TTC549 (cell line): ENCODE measurements around the gene ARV1.
"Not testable (repeated sequence)": the region's sequence is repeated elsewhere in the genome, so short reads cannot be mapped to it uniquely, and the experiment has no call there.

Experiments
- FAIRE-seq: peaks from 2 replicates; lab custom pipeline; 2012; peaks lifted over from hg19 to GRCh38; lab: Jason Lieb, UNC

ARV1 gene

GRCh38 chr1:231045286-231045685, 66.4 kb downstream of the ARV1 start:
- FAIRE-seq: no peak

GRCh38 chr1:231045921-231046729, 67.2 kb downstream of the ARV1 start:
- FAIRE-seq: not testable (repeated sequence)

- FAIRE-seq: no peak
Observed at GRCh38 chr1:231046730-231047395, 68.0 kb downstream of the ARV1 start.

- not testable (repeated sequence) for FAIRE-seq
Observed at GRCh38 chr1:231047529-231047928, 68.6 kb downstream of the ARV1 start.

GRCh38 chr1:231048419-231048818, 69.5 kb downstream of the ARV1 start:
- not testable (repeated sequence) for FAIRE-seq

- no peak for FAIRE-seq
Observed at GRCh38 chr1:231049121-231049979, 70.5 kb downstream of the ARV1 start.
